HepG2 (cell line): Measurements from ENCODE around the gene DCLK1. TPM values are rescaled to one million over a fixed set of nuclear protein-coding genes. Genes with fewer than 3 reads are reported as not detected.

Source experiments
- ATAC-seq: fragments of 200-7000 bp; cut with Tn5 transposase; 3 replicates; pipeline ENCODE4 v1.9.1; 2020; ENCODE audit warnings: mild to moderate bottlenecking, moderate library complexity
- BruUV-seq: library from RNA; stranded (reverse); fragments of 400-500 nt; replicated peaks from 2 replicates; lab custom pipeline; 2021; lab: Mats Ljungman, UMichigan
- CTCF ChIA-PET: fragments of 300-600 bp; formaldehyde crosslinking; extraction: SDS; loops from one replicate; lab custom pipeline; 2021; ENCODE audit warnings: low total read pairs, inconsistent platforms, low intra/inter-chr PET ratio; lab: Yijun Ruan, JAX
- POLR2A ChIA-PET: fragments of 350-600 bp; sonication (Branson Sonifier 250); formaldehyde crosslinking; loops from one replicate; lab custom pipeline; 2020; ENCODE audit warnings: antibody characterized with exemption, inconsistent platforms; lab: Yijun Ruan, JAX
- DNase-seq: peaks from one replicate; pipeline ENCODE4 v3.0.0-alpha.2; 2015; ENCODE audit warnings: low spot score
- FAIRE-seq: peaks from 3 replicates; lab custom pipeline; 2011; peaks lifted over from hg19 to GRCh38; lab: Jason Lieb, UNC
- H2AFZ ChIP-seq: one replicate; pipeline ENCODE4 v1.6.1; 2011; ENCODE audit warnings: low read length, inconsistent platforms
- H3K27ac ChIP-seq: fragments of 300-600 bp; 3 replicates; pipeline ENCODE4 v1.8.0; 2011; ENCODE audit warnings: mixed run types, mild to moderate bottlenecking, mixed read lengths, low read length, inconsistent platforms; ENCODE audit not compliant: insufficient read depth; ENCODE audit errors: extremely low read length
- H3K27me3 ChIP-seq, 2 experiments: fragments of 200-600 bp in 1 of 2; 2 replicates in 1 of 2; 3 replicates in 1 of 2; pipeline versions ENCODE4 v1.6.0 to v1.8.0; 2011; ENCODE audit warnings: low read length in 2 of 2, mild to moderate bottlenecking in 2 of 2, moderate library complexity in 2 of 2, inconsistent platforms in 1 of 2; ENCODE audit not compliant: insufficient read depth in 2 of 2, control insufficient read depth in 1 of 2
- H3K36me3 ChIP-seq, 2 experiments: fragments of 200-600 bp in 1 of 2; replicated peaks in 1 of 2; 2 replicates in 1 of 2; 3 replicates in 1 of 2; pipeline versions ENCODE4 v1.5.1 to v1.8.0; 2011; ENCODE audit warnings: low read length in 2 of 2, inconsistent platforms in 1 of 2; ENCODE audit not compliant: insufficient read depth in 2 of 2, control insufficient read depth in 1 of 2
- H3K4me1 ChIP-seq: 2 replicates; pipeline ENCODE4 v1.5.1; 2012; ENCODE audit warnings: low read length, inconsistent platforms; ENCODE audit not compliant: insufficient read depth
- H3K4me2 ChIP-seq: 2 replicates; pipeline ENCODE4 v1.6.0; 2011; ENCODE audit warnings: low read depth, low read length, inconsistent platforms
- H3K4me3 ChIP-seq, 3 experiments: fragments of 200-600 bp in 1 of 3; sonication (generic), shearing (Covaris generic) in 1 of 3; replicated peaks in 1 of 3; 2 replicates each; pipeline ENCODE4 v1.5.1; 2011 to 2016; ENCODE audit warnings: low read length in 3 of 3, inconsistent platforms in 2 of 3, low read depth in 2 of 3, mild to moderate bottlenecking in 2 of 3, control low read depth in 1 of 3, mixed read lengths in 1 of 3; ENCODE audit not compliant: insufficient read depth in 1 of 3
- H3K79me2 ChIP-seq: one replicate; pipeline ENCODE4 v1.6.1; 2011; ENCODE audit warnings: low read length, inconsistent platforms; ENCODE audit not compliant: insufficient read depth
- H3K9ac ChIP-seq: 2 replicates; pipeline ENCODE4 v1.6.0; 2011; ENCODE audit warnings: mild to moderate bottlenecking, low read depth, low read length, inconsistent platforms; ENCODE audit not compliant: insufficient read depth
- H3K9me3 ChIP-seq: 2 replicates; pipeline ENCODE4 v1.5.1; 2012; ENCODE audit warnings: mild to moderate bottlenecking, low read length
- H4K20me1 ChIP-seq: 2 replicates; pipeline ENCODE4 v1.6.0; 2011; ENCODE audit warnings: inconsistent platforms, mild to moderate bottlenecking, low read length, moderate library complexity; ENCODE audit not compliant: insufficient read depth
- CHCHD3 ChIP-seq: sonication (generic); formaldehyde crosslinking; IDR thresholded peaks from 2 replicates; pipeline ENCODE4 v1.8.0; 2022; ENCODE audit warnings: mild to moderate bottlenecking, missing genetic modification reagents, moderate library complexity
- KMT2B ChIP-seq: IDR thresholded peaks from 2 replicates; pipeline ENCODE4 v1.6.1; 2016; ENCODE audit warnings: missing genetic modification reagents, missing compliant biosample characterization
- RARA ChIP-seq: IDR thresholded peaks from 2 replicates; pipeline ENCODE4 v1.6.1; 2016; ENCODE audit warnings: missing genetic modification reagents, missing compliant biosample characterization
- U2AF1 ChIP-seq: fragments of 200-400 bp; formaldehyde crosslinking; optimal IDR thresholded peaks from 2 replicates; pipeline ENCODE3; 2017; ENCODE audit warnings: mild to moderate bottlenecking, low read depth, low read length
- ZBTB44 ChIP-seq: sonication (generic); formaldehyde crosslinking; IDR thresholded peaks from 2 replicates; pipeline ENCODE4 v1.4.0; 2020; ENCODE audit warnings: missing genetic modification reagents
- ZNF598 ChIP-seq: sonication (generic); formaldehyde crosslinking; IDR thresholded peaks from 2 replicates; pipeline ENCODE4 v1.5.1; 2020; ENCODE audit warnings: mild to moderate bottlenecking, missing genetic modification reagents, borderline replicate concordance
- ZNF615 ChIP-seq: sonication (generic); formaldehyde crosslinking; IDR thresholded peaks from 2 replicates; pipeline ENCODE4 v1.5.0; 2020; ENCODE audit warnings: mild to moderate bottlenecking, missing genetic modification reagents, borderline replicate concordance
- ZNF776 ChIP-seq: sonication (generic); formaldehyde crosslinking; IDR thresholded peaks from 2 replicates; pipeline ENCODE4 v1.4.0; 2020; ENCODE audit warnings: mild to moderate bottlenecking, missing genetic modification reagents
- ZNF839 ChIP-seq: sonication (generic); formaldehyde crosslinking; IDR thresholded peaks from 2 replicates; pipeline ENCODE4 v1.4.0; 2020; ENCODE audit warnings: missing genetic modification reagents, mild to moderate bottlenecking, borderline replicate concordance
- WGBS: methylation state at CpG from one replicate; pipeline ENCODE4 v1.1.6; 2017; ENCODE audit warnings: low lambda C conversion rate; 5-methylcytosine and 5-hydroxymethylcytosine counted together
- in situ Hi-C: cut with HindIII; loops from 2 replicates; pipeline ENCODE4 v1.10.0; 2017; ENCODE audit warnings: low pct_unique_long_range_greater_than_20kb; ENCODE audit not compliant: extremely low pct_ligation_motif_present
- intact Hi-C: fragments of 100-400 bp; cut with micrococcal nuclease; formaldehyde crosslinking; loops from one replicate; pipeline ENCODE4 v1.10.0; 2022; ENCODE audit not compliant: unreplicated experiment
- polyA plus RNA-seq, 8 experiments: library from polyadenylated mRNA; depleted of rRNA in 3 of 8; stranded (reverse) in 7 of 8; unstranded in 1 of 8; fragments of >200 nt; fragmentation: Illumina TruSeq in 4 of 8; extraction: Trizol in 4 of 8; gene quantifications; 2 replicates each; pipeline versions ENCODE4 v1.2.1 to v1.2.3, GENCODE V29; 2011 to 2016; ENCODE audit warnings: low read depth in 4 of 8, missing spikeins in 1 of 8, mixed read lengths in 1 of 8; ENCODE audit not compliant: insufficient read depth in 1 of 8
- total RNA-seq, 5 experiments: library from RNA; depleted of rRNA; stranded (reverse); fragments of >200 nt; fragmentation: Illumina TruSeq; extraction: Trizol; gene quantifications; 2 replicates each; pipeline ENCODE4 v1.2.3, GENCODE V29; 2016; ENCODE audit warnings: low read depth in 1 of 5

DCLK1 gene
- total and polyA plus RNA-seq, 2 of the 13 experiments (the other 11 are each of a cell fraction or from before 2014, with no cell fraction given) = not detected

- Histone ChIP-seq H3K4me1 (no peaks in the 10 kb centered on the region), H3K27ac (no peak overlapping the region), H3K4me2 (no peak overlapping the region), H3K9ac (no peak overlapping the region), H3K36me3 (no peaks in the 10 kb centered on the region), H3K4me3 (no peak overlapping the region), H3K27me3 (no peaks in the 10 kb centered on the region), H4K20me1 (no peaks in the 10 kb centered on the region), H2AFZ (no peak overlapping the region), H3K79me2 (no peaks in the 10 kb centered on the region), H3K9me3 (no peaks in the 10 kb centered on the region)
- CTCF ChIA-PET = no interaction called here
- no peak for ATAC-seq
- no peak for TF ChIP-seq ZNF615 (CRISPR knock-in tag)
- no peak for TF ChIP-seq ZNF839 (CRISPR knock-in tag)
- TF ChIP-seq KMT2B = no peak
- no peak for TF ChIP-seq RARA (CRISPR knock-in tag)
- TF ChIP-seq ZNF598 (CRISPR knock-in tag) = no peak
- no peak for TF ChIP-seq U2AF1
- no peak for TF ChIP-seq ZBTB44 (CRISPR knock-in tag)
- TF ChIP-seq CHCHD3 (CRISPR knock-in tag) = no peak
- no peak for TF ChIP-seq ZNF776
- 12% methylated on average over 1 of the region's 1 CpG for WGBS
- no peak for FAIRE-seq
- in situ Hi-C loops (no loop called here), intact Hi-C loops (no loop called here)
- no peak for DNase-seq
- POLR2A ChIA-PET = no interaction called here
- BruUV-seq = no TSS peak
These were observed 254.6 kb downstream of the DCLK1 start for GRCh38 chr13:35876601-35877000.
